GM21423 (cell line): ENCODE results near the gene RTP5.
A peak's percentile ranks its signal among the peaks of the same experiment; 100 is the strongest.
"Not testable (repeated sequence)": the region's sequence is repeated elsewhere in the genome, so short reads cannot be mapped to it uniquely, and the experiment has no call there.

Experiments used
- ATAC-seq: cut with Tn5 transposase; IDR thresholded peaks from one replicate; pipeline ENCODE4 v1.9.1; 2021; ENCODE audit warnings: mild to moderate bottlenecking, moderate library complexity; ENCODE audit not compliant: unreplicated experiment

The RTP5 gene

GRCh38 chr2:241870081-241870541 lies 582 bp downstream of the RTP5 start:
- ATAC-seq: no peak

GRCh38 chr2:241870611-241871537 lies 1.3 kb downstream of the RTP5 start:
- no peak for ATAC-seq

- no peak for ATAC-seq
These were observed 2.2 kb downstream of the RTP5 start for GRCh38 chr2:241871538-241872312.

GRCh38 chr2:241872313-241872642 lies 2.7 kb downstream of the RTP5 start:
- no peak for ATAC-seq

- ATAC-seq: no peak
These were observed 3.7 kb downstream of the RTP5 start for GRCh38 chr2:241873081-241873802.

GRCh38 chr2:241873803-241874110 lies 4.2 kb downstream of the RTP5 start:
- no peak for ATAC-seq

GRCh38 chr2:241874277-241874925 lies 4.9 kb downstream of the RTP5 start:
- no peak for ATAC-seq

- not testable (repeated sequence) for ATAC-seq
These were observed 6.4 kb downstream of the RTP5 start for GRCh38 chr2:241875754-241876527.

- ATAC-seq: no peak
These were observed 7.1 kb downstream of the RTP5 start for GRCh38 chr2:241876528-241877196.

GRCh38 chr2:241877197-241877685 lies 7.7 kb downstream of the RTP5 start:
- no peak for ATAC-seq

GRCh38 chr2:241877989-241878970 lies 8.8 kb downstream of the RTP5 start:
- ATAC-seq: no peak

GRCh38 chr2:241879326-241879725 lies 9.8 kb downstream of the RTP5 start:
- ATAC-seq: no peak

- ATAC-seq: no peak
These were observed 11.0 kb downstream of the RTP5 start for GRCh38 chr2:241880311-241881073.

GRCh38 chr2:241882091-241882625 lies 12.6 kb downstream of the RTP5 start:
- ATAC-seq: peak; percentile 59

- no peak for ATAC-seq
These were observed 15.4 kb downstream of the RTP5 start for GRCh38 chr2:241884951-241885290.

GRCh38 chr2:241885291-241885945 lies 15.9 kb downstream of the RTP5 start:
- ATAC-seq: no peak
